K562 (cell line): Measurements from ENCODE around the gene NACC1. TPM values are rescaled to one million over a fixed set of nuclear protein-coding genes. Genes with fewer than 3 reads are reported as not detected.

ENCODE experiments used
- ARID1B ChIP-seq: fragments of 450-650 bp; IDR thresholded peaks from 2 replicates; pipeline ENCODE4 v1.6.1; 2016; ENCODE audit warnings: antibody characterized with exemption, mild to moderate bottlenecking, inconsistent platforms
- ATF7 ChIP-seq: fragments of 450-650 bp; IDR thresholded peaks from 2 replicates; pipeline ENCODE4 v1.7.1; 2014; ENCODE audit warnings: mild to moderate bottlenecking, moderate library complexity
- CREB1 ChIP-seq, 2 experiments: sonication (generic) in 1 of 2; formaldehyde crosslinking in 1 of 2; IDR thresholded peaks; 2 replicates each; pipeline versions ENCODE4 v1.6.1 to v1.8.0; 2012 to 2022; ENCODE audit warnings: inconsistent platforms in 1 of 2, mild to moderate bottlenecking in 1 of 2, missing genetic modification reagents in 1 of 2, moderate library complexity in 1 of 2
- FOS ChIP-seq: IDR thresholded peaks from 3 replicates; pipeline ENCODE4 v1.6.1; 2011; ENCODE audit not compliant: insufficient read length; ENCODE audit errors: extremely low read depth
- FOXJ2 ChIP-seq: fragments of 200-800 bp; sonication (Bioruptor generic); IDR thresholded peaks from 2 replicates; pipeline ENCODE4 v1.6.1; 2016; ENCODE audit warnings: missing genetic modification characterization, missing compliant biosample characterization
- GATAD2B ChIP-seq: fragments of 450-650 bp; IDR thresholded peaks from 2 replicates; pipeline ENCODE4 v1.6.1; 2017; ENCODE audit warnings: mild to moderate bottlenecking, borderline replicate concordance
- HDAC2 ChIP-seq: fragments of 450-650 bp; IDR thresholded peaks from 2 replicates; pipeline ENCODE4 v1.6.1; 2016; ENCODE audit warnings: mild to moderate bottlenecking
- JUND ChIP-seq, 2 experiments: IDR thresholded peaks; 2 replicates in 1 of 2; 3 replicates in 1 of 2; pipeline ENCODE4 v1.6.1; 2011; ENCODE audit warnings: borderline replicate concordance in 2 of 2, low read depth in 2 of 2, low read length in 2 of 2, improper control_type of control experiment in 1 of 2, missing biosample characterization in 1 of 2, missing genetic modification characterization in 1 of 2, missing genetic modification reagents in 1 of 2
- MAZ ChIP-seq, 2 experiments: fragments of 450-650 bp in 1 of 2; sonication (generic) in 1 of 2; formaldehyde crosslinking; IDR thresholded peaks in 1 of 2; conservative IDR thresholded peaks in 1 of 2; 2 replicates each; pipeline versions ENCODE4 v1.4.0 to v1.5.0; 2020; ENCODE audit warnings: mild to moderate bottlenecking in 1 of 2, missing genetic modification reagents in 1 of 2
- MNT ChIP-seq, 2 experiments: fragments of 450-650 bp; conservative IDR thresholded peaks; 2 replicates each; pipeline ENCODE4 v1.6.1; 2017; ENCODE audit warnings: mild to moderate bottlenecking in 2 of 2, moderate library complexity in 2 of 2
- MTA1 ChIP-seq: fragments of 450-650 bp; IDR thresholded peaks from 2 replicates; pipeline ENCODE4 v1.6.1; 2017; ENCODE audit warnings: borderline replicate concordance
- MYC ChIP-seq, 2 experiments: fragments of 250-450 bp in 1 of 2; sonication (Bioruptor Pico) in 1 of 2; IDR thresholded peaks; 2 replicates each; pipeline versions ENCODE4 v1.5.1 to v1.6.1; 2012 to 2021; ENCODE audit warnings: low read depth in 2 of 2, borderline replicate concordance in 1 of 2, improper control_type of control experiment in 1 of 2, low read length in 1 of 2, mild to moderate bottlenecking in 1 of 2, moderate library complexity in 1 of 2
- MYNN ChIP-seq, 2 experiments: sonication (generic); formaldehyde crosslinking in 1 of 2; IDR thresholded peaks; 2 replicates each; pipeline versions ENCODE4 v1.5.0 to v1.6.1; 2016 to 2020; ENCODE audit warnings: antibody characterized with exemption in 1 of 2, missing genetic modification reagents in 1 of 2
- NELFE ChIP-seq: IDR thresholded peaks from 2 replicates; pipeline ENCODE4 v1.6.1; 2011; ENCODE audit warnings: mild to moderate bottlenecking; ENCODE audit not compliant: insufficient read depth, insufficient read length
- NFIC ChIP-seq: fragments of 450-650 bp; IDR thresholded peaks from 2 replicates; pipeline ENCODE4 v1.6.1; 2017; ENCODE audit warnings: mild to moderate bottlenecking, inconsistent platforms
- NFIX ChIP-seq: fragments of 250-450 bp; sonication (Bioruptor Pico); IDR thresholded peaks from 2 replicates; pipeline ENCODE4 v1.4.0; 2020; ENCODE audit warnings: low read depth, mild to moderate bottlenecking, moderate library complexity
- RCOR1 ChIP-seq, 2 experiments: IDR thresholded peaks; 2 replicates each; pipeline ENCODE4 v1.6.1; 2012; ENCODE audit warnings: low read depth in 2 of 2, low read length in 2 of 2, borderline replicate concordance in 1 of 2, improper control_type of control experiment in 1 of 2
- SMAD1 ChIP-seq: fragments of 150-350 bp; IDR thresholded peaks from 2 replicates; pipeline ENCODE4 v1.6.1; 2014; ENCODE audit warnings: low read length, low read depth; ENCODE audit not compliant: partially characterized antibody
- SOX6 ChIP-seq: fragments of 450-650 bp; IDR thresholded peaks from 2 replicates; pipeline ENCODE4 v1.6.1; 2014; ENCODE audit warnings: mild to moderate bottlenecking
- TRIM24 ChIP-seq, 2 experiments: fragments of 450-650 bp; IDR thresholded peaks; 2 replicates each; pipeline ENCODE4 v1.6.1; 2016
- ZNF551 ChIP-seq: fragments of 250-450 bp; sonication (Bioruptor Pico); IDR thresholded peaks from 2 replicates; pipeline ENCODE4 v1.5.0; 2021; ENCODE audit warnings: mild to moderate bottlenecking, moderate library complexity
- ZNF655 ChIP-seq: fragments of 250-450 bp; sonication (Bioruptor Pico); IDR thresholded peaks from 2 replicates; pipeline ENCODE4 v1.5.0; 2021
- ZNF668 ChIP-seq: fragments of 250-450 bp; sonication (Bioruptor Pico); IDR thresholded peaks from 2 replicates; pipeline ENCODE4 v1.8.0; 2022; ENCODE audit warnings: mild to moderate bottlenecking, inconsistent platforms
- ZNF717 ChIP-seq: fragments of 250-450 bp; sonication (Bioruptor Pico); IDR thresholded peaks from 2 replicates; pipeline ENCODE4 v1.5.0; 2021
- ZNF830 ChIP-seq: fragments of 250-450 bp; sonication (Bioruptor Pico); IDR thresholded peaks from 2 replicates; pipeline ENCODE4 v1.5.0; 2021; ENCODE audit warnings: mild to moderate bottlenecking
- polyA plus RNA-seq, 8 experiments: library from polyadenylated mRNA; depleted of rRNA in 4 of 8; stranded (reverse) in 5 of 8; unstranded in 3 of 8; fragments of >200 nt; fragmentation: Nextera tagmentation in 2 of 8; fragmentation: Illumina TruSeq in 1 of 8; extraction: Ambion mirVana in 2 of 8; extraction: Trizol in 1 of 8; gene quantifications; 2 replicates each; pipeline versions ENCODE4 v1.2.1 to v1.2.3, GENCODE V29; 2011 to 2014; ENCODE audit warnings: inconsistent platforms in 1 of 8, missing spikeins in 1 of 8
- total RNA-seq, 7 experiments: library from RNA; depleted of rRNA in 6 of 7; stranded (reverse); fragments of >200 nt in 6 of 7; fragmentation: Illumina TruSeq in 2 of 7; extraction: Trizol in 2 of 7; gene quantifications; 2 replicates each; pipeline versions ENCODE4 v1.2.1 to v1.2.3, GENCODE V29; 2011 to 2021; ENCODE audit warnings: low replicate concordance in 1 of 7

NACC1 gene
- total and polyA plus RNA-seq, 9 of the 15 experiments (the other 6 are each of a cell fraction or from before 2014, with no cell fraction given) = 0.04 to 96.6 (median 25.8) TPM

DNA sequence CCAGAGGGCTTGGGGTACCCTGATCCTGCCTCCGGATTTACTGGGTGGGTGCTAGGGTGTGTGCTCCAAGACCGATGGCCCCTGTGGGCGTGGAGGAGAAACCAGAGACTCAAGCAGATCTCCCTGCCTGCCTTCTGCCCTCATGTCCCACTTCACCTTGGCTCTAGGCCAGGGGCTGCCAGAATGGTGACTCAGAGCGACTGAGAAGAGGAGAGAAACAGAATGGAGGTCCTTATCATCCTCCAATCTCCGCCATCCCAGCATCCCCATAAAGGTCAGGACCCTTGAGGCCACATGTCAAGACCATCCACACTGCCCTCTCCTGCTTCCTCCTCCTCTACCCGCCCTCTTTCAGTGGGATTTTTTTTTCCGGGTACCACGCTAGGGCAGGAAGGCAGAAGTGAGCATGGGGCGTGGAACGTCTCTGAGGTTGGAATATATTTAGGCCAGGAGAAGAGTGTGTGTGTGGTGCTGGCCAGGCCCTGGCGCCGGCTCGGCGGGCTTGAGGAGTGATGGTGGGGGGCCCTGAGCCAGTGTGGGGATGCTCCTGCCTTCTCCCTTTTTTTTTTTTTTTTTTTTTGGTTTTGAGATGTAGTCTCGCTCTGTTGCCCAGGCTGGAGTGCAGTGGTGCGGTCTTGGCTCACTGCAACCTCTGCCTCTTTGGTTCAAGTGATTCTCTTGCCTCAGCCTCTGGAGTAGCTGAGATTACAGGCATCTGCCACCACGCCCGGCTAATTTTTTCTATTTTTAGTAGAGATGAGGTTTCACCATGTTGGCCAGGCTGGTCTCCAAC lies 54.5 kb downstream of the NACC1 start (continued):
- TF ChIP-seq RCOR1 (IDR thresholded peaks at IDR 0.05; ENCODE audit: borderline replicate concordance in 1 of 2, low read depth in 2 of 2, low read length in 2 of 2) = peak in 1 of 2 experiments; percentile 95; a peak in 2 of 4 replicates
- no peak for TF ChIP-seq ZNF668
- TF ChIP-seq SOX6 = peak; percentile 52; the same call in 1 of the 2 replicates
- TF ChIP-seq JUND (IDR thresholded peaks at IDR 0.05; ENCODE audit: borderline replicate concordance, low read depth, low read length) = peak; percentile 93
- TF ChIP-seq JUND (tag; IDR thresholded peaks at IDR 0.05; ENCODE audit: borderline replicate concordance, low read depth, low read length) = peak; percentile 83; the same call in 2 of the 3 replicates
- TF ChIP-seq ZNF655 = no peak
- peak; percentile 64 for TF ChIP-seq ARID1B
- TF ChIP-seq NFIC = peak; percentile 98
- 0 out of 2 replicates have a peak, but pooled peaks have one; percentile 23 for TF ChIP-seq FOXJ2 (tag)
- 0 out of 4 replicates have a peak, but pooled peaks of 1 of the 2 experiments have one; percentile 35 for TF ChIP-seq MAZ (CRISPR knock-in tag; conservative IDR thresholded peaks at IDR 0.05 in 1 of 2, IDR thresholded peaks at IDR 0.05 in 1 of 2)
- no peak for TF ChIP-seq CREB1 (IDR thresholded peaks at IDR 0.05)
- no peak for TF ChIP-seq CREB1 (CRISPR knock-in tag; IDR thresholded peaks at IDR 0.05)
- peak; percentile 67 for TF ChIP-seq MYC (IDR thresholded peaks at IDR 0.05; ENCODE audit: low read depth, low read length)
- no peak for TF ChIP-seq MYC (CRISPR knock-in tag; IDR thresholded peaks at IDR 0.05; ENCODE audit: borderline replicate concordance, low read depth)
- no peak for TF ChIP-seq ZNF717 (CRISPR knock-in tag)
- no peak for TF ChIP-seq ZNF830
- peak; percentile 64; the same call in 1 of the 2 replicates for TF ChIP-seq MTA1
- TF ChIP-seq MNT (conservative IDR thresholded peaks at IDR 0.05) = peak in 1 of 2 experiments; percentile 53; a peak in 2 of 4 replicates
- TF ChIP-seq SMAD1 = peak; percentile 27
- TF ChIP-seq NFIX (CRISPR knock-in tag) = peak; percentile 13; the same call in 1 of the 2 replicates
- TF ChIP-seq ATF7 = 0 out of 2 replicates have a peak, but pooled peaks have one; percentile 41
- TF ChIP-seq ZNF551 = no peak
- TF ChIP-seq HDAC2 = peak; percentile 61; the same call in 1 of the 2 replicates
- TF ChIP-seq MYNN (IDR thresholded peaks at IDR 0.05) = peak; percentile 50; the same call in 1 of the 2 replicates
- TF ChIP-seq MYNN (CRISPR knock-in tag; IDR thresholded peaks at IDR 0.05) = no peak
- TF ChIP-seq NELFE = no peak
- TF ChIP-seq GATAD2B = no peak
- TF ChIP-seq TRIM24 (IDR thresholded peaks at IDR 0.05) = no peak
- peak; percentile 28 for TF ChIP-seq FOS
